Kidney epithelial cell (primary cell): Measurements from ENCODE around the gene CCL19. TPM values are rescaled to one million over a fixed set of nuclear protein-coding genes. Genes with fewer than 3 reads are reported as not detected.

ENCODE experiments used
- DNase-seq: peaks from one replicate; pipeline ENCODE4 v3.0.0-alpha.2; 2010; ENCODE audit warnings: low read depth
- H3K27me3 ChIP-seq: 2 replicates; pipeline ENCODE4 v1.6.0; 2011; ENCODE audit warnings: low read length; ENCODE audit not compliant: control insufficient read depth, insufficient read depth
- H3K36me3 ChIP-seq: 2 replicates; pipeline ENCODE4 v1.5.1; 2011; ENCODE audit warnings: low read length; ENCODE audit not compliant: control insufficient read depth, insufficient read depth
- H3K4me3 ChIP-seq: 2 replicates; pipeline ENCODE4 v1.5.1; 2011; ENCODE audit warnings: low read depth, mild to moderate bottlenecking, control low read depth, low read length
- total RNA-seq: library from RNA; depleted of rRNA; stranded (reverse); fragments of >200 nt; gene quantifications from 2 replicates; pipeline ENCODE4 v1.2.3, GENCODE V29; 2015
- TF ChIP-seq, protein P1 (sequence below): IDR thresholded peaks from 2 replicates; pipeline ENCODE4 v1.5.1; 2011; ENCODE audit warnings: mild to moderate bottlenecking, moderate library complexity, low read length, control low read depth, inconsistent platforms; ENCODE audit not compliant: insufficient read depth, poor library complexity, severe bottlenecking

The CCL19 gene
- total RNA-seq, 1 donor from 2014 or later: not detected

GRCh38 chr9:34689512-34689911, 1.6 kb downstream of the CCL19 start:
- Histone ChIP-seq H3K4me3 (no peak overlapping the region), H3K27me3 (peaks cover 10% of the 10 kb centered on the region), H3K36me3 (no peaks in the 10 kb centered on the region)
- TF ChIP-seq, protein P1, sequence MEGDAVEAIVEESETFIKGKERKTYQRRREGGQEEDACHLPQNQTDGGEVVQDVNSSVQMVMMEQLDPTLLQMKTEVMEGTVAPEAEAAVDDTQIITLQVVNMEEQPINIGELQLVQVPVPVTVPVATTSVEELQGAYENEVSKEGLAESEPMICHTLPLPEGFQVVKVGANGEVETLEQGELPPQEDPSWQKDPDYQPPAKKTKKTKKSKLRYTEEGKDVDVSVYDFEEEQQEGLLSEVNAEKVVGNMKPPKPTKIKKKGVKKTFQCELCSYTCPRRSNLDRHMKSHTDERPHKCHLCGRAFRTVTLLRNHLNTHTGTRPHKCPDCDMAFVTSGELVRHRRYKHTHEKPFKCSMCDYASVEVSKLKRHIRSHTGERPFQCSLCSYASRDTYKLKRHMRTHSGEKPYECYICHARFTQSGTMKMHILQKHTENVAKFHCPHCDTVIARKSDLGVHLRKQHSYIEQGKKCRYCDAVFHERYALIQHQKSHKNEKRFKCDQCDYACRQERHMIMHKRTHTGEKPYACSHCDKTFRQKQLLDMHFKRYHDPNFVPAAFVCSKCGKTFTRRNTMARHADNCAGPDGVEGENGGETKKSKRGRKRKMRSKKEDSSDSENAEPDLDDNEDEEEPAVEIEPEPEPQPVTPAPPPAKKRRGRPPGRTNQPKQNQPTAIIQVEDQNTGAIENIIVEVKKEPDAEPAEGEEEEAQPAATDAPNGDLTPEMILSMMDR: no peak
- no peak for DNase-seq

DNA sequence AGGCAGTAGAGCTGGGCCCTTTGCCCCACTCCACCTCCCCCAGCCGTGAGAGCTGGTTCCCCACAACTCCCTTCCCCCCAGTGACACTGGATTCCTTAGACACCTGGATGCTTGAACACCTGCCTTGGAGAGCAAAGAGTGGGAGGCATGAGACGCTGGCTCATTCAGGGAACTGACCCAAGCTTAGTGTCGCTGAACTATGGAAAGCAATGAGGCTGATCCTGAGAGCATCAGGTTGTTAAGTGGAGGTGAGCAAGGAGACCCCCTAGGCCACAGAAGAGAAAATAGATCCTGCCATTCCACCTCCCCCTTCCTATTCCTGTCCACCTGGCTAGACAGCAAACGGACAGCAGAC, 2.0 kb downstream of the CCL19 start:
- TF ChIP-seq, protein P1: no peak
- no peak for DNase-seq
- peaks cover 10% of the 10 kb centered on the region for H3K27me3 ChIP-seq
- no peak overlapping the region for H3K4me3 ChIP-seq
- H3K36me3 ChIP-seq: no peaks in the 10 kb centered on the region

GRCh38 chr9:34688329-34689115, 2.6 kb downstream of the CCL19 start:
- TF ChIP-seq, protein P1: no peak
- Histone ChIP-seq H3K27me3 (peaks cover 10% of the 10 kb centered on the region), H3K36me3 (no peaks in the 10 kb centered on the region), H3K4me3 (no peak overlapping the region)
- no peak for DNase-seq

- no peak overlapping the region for H3K4me3 ChIP-seq
- TF ChIP-seq, protein P1: no peak
- DNase-seq: no peak
- peaks cover 10% of the 10 kb centered on the region for H3K27me3 ChIP-seq
- no peaks in the 10 kb centered on the region for H3K36me3 ChIP-seq
These were observed 3.6 kb downstream of the CCL19 start for GRCh38 chr9:34687276-34688030.

- DNase-seq: no peak
- Histone ChIP-seq H3K4me3 (no peak overlapping the region), H3K36me3 (no peaks in the 10 kb centered on the region), H3K27me3 (peaks cover 10% of the 10 kb centered on the region)
- TF ChIP-seq, protein P1: no peak
These were observed 4.3 kb downstream of the CCL19 start for GRCh38 chr9:34686732-34687131.
